ENCODE results near the gene NPY4R. TPM values are rescaled to one million over a fixed set of nuclear protein-coding genes. Genes with fewer than 3 reads are reported as not detected.
"Not testable (repeated sequence)": the region's sequence is repeated elsewhere in the genome, so short reads cannot be mapped to it uniquely, and the experiment has no call there.

Gene NPY4R
- total and polyA plus RNA-seq, 4 donors = 0.07 to 11.6 (median 1.3) TPM

DNA sequence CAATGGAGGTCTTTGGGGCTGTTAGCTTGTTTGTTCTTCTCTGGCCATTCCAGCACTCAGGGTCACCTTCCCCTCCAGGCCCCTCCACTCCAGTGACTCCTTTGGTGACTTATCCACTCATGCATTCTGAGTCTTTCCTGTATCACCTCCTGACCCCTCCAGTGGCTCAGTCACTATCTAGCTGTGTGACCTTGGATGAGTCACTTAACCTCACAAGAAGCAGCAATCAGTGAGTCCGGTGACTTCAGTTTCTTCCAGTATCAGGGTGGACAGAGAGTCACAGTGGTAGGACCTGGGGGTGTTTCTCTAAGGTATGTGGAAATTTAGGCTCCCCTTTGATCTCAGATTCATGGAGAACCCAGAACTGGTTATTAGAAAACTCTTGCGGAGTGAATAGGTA is 9.8 kb downstream of the NPY4R start:
- DNase-seq; H3K27me3 ChIP-seq (ENCODE audit: control insufficient read depth in 3 of 3, insufficient read depth in 3 of 3, low read length in 2 of 3); H3K4me1 ChIP-seq (ENCODE audit: control insufficient read depth in 5 of 5, insufficient read depth in 5 of 5, low read length in 5 of 5); H3K4me3 ChIP-seq; H3K9ac ChIP-seq (ENCODE audit: insufficient read depth in 1 of 2, low read length in 2 of 2); H3K9me3 ChIP-seq (ENCODE audit: control insufficient read depth in 4 of 4, insufficient read depth in 3 of 4, low read length in 3 of 4); H3K36me3 ChIP-seq (ENCODE audit: control insufficient read depth in 4 of 4, insufficient read depth in 4 of 4, low read length in 4 of 4); ATAC-seq (ENCODE audit: insufficient read depth, low FRiP score); H3K27ac ChIP-seq (ENCODE audit: low read depth in 1 of 2, low read length in 1 of 2): not testable (repeated sequence)
- no CpG with 5 or more reads among the region's 2 CpGs for WGBS, 2 donors

DNA sequence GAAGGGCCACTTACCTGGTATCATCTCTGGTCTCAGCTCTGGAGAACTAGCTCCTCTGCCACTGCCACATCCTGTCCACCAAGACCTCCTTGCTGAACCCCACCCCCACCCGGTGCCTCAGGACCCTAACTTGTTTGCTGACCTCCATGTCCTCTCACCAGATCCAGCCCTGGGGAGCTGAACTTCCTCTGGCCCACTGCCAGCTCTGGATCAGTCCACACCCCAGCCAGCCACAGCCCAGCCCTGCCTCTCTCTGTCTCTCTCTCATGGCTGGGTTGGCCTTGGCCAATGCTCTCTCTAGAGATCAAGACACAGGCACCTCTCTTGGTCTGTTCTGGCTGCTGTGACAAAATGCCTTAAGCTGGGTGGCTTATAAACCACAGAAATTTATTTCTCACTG is 14.4 kb downstream of the NPY4R start:
- not testable (repeated sequence) for H3K27me3 ChIP-seq (ENCODE audit: control insufficient read depth in 3 of 3, insufficient read depth in 3 of 3, low read length in 2 of 3); H3K9me3 ChIP-seq (ENCODE audit: control insufficient read depth in 4 of 4, insufficient read depth in 3 of 4, low read length in 3 of 4); H3K36me3 ChIP-seq (ENCODE audit: control insufficient read depth in 4 of 4, insufficient read depth in 4 of 4, low read length in 4 of 4); ATAC-seq (ENCODE audit: insufficient read depth, low FRiP score); H3K9ac ChIP-seq (ENCODE audit: insufficient read depth in 1 of 2, low read length in 2 of 2); H3K27ac ChIP-seq (ENCODE audit: low read depth in 1 of 2, low read length in 1 of 2); H3K4me3 ChIP-seq; H3K4me1 ChIP-seq (ENCODE audit: control insufficient read depth in 5 of 5, insufficient read depth in 5 of 5, low read length in 5 of 5); DNase-seq
- 69 to 83% methylated on average over 1 of the region's 1 CpG for WGBS, 2 donors

DNA sequence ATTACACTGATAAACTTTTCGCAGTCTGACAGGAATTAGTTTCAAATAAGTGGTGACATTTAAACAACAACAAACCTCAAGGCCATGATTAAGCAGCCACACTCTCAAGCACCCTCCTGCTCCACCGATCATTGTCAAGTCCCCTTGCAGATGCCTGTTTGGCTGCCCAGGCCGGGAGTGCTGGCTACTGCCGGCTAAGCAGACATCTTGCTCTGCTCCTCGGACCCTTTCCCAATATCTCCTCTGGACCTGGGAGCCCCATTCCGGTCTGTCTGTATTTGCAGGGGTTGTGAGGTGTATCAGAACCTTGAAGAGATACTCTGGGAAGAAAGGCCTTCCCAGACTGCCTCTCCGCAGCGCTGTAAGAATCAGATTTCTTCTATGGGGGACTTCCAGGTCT is 14.9 kb downstream of the NPY4R start:
- peak; percentile 54 for ATAC-seq (ENCODE audit: insufficient read depth, low FRiP score)
- H3K9ac ChIP-seq (ENCODE audit: insufficient read depth in 1 of 2, low read length in 2 of 2); H3K4me1 ChIP-seq (ENCODE audit: control insufficient read depth in 5 of 5, insufficient read depth in 5 of 5, low read length in 5 of 5); H3K27ac ChIP-seq (ENCODE audit: low read depth in 1 of 2, low read length in 1 of 2); H3K4me3 ChIP-seq; H3K36me3 ChIP-seq (ENCODE audit: control insufficient read depth in 4 of 4, insufficient read depth in 4 of 4, low read length in 4 of 4); DNase-seq; H3K27me3 ChIP-seq (ENCODE audit: control insufficient read depth in 3 of 3, insufficient read depth in 3 of 3, low read length in 2 of 3); H3K9me3 ChIP-seq (ENCODE audit: control insufficient read depth in 4 of 4, insufficient read depth in 3 of 4, low read length in 3 of 4): not testable (repeated sequence)
- WGBS, 2 donors = 86 to 90% methylated on average over 6 to 7 of the region's 8 CpGs

DNA sequence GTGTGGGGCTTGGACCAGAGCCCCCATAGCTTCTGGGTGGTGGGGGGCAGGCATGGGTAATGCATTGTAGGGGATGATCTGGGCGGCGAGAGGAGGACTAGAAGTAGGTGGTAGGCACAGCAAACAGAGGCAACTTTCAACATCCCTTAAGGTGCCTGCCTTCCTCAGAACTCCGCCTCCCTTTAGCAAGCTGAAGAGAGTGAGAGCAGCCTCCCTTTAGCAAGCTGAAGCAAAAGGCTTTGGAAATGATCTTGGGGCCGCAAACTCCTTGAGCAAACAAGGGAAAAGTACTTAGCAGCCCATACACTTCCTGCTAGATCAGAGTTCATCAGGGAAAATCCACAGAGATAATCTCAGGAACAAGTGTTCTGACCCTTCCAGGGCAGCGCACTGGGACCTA is 18.3 kb downstream of the NPY4R start:
- not testable (repeated sequence) for ATAC-seq (ENCODE audit: insufficient read depth, low FRiP score); H3K9ac ChIP-seq (ENCODE audit: insufficient read depth in 1 of 2, low read length in 2 of 2); H3K9me3 ChIP-seq (ENCODE audit: control insufficient read depth in 4 of 4, insufficient read depth in 3 of 4, low read length in 3 of 4); H3K27me3 ChIP-seq (ENCODE audit: control insufficient read depth in 3 of 3, insufficient read depth in 3 of 3, low read length in 2 of 3); H3K4me1 ChIP-seq (ENCODE audit: control insufficient read depth in 5 of 5, insufficient read depth in 5 of 5, low read length in 5 of 5); H3K27ac ChIP-seq (ENCODE audit: low read depth in 1 of 2, low read length in 1 of 2); H3K4me3 ChIP-seq; H3K36me3 ChIP-seq (ENCODE audit: control insufficient read depth in 4 of 4, insufficient read depth in 4 of 4, low read length in 4 of 4)
- peak in 1 of 3 donors; percentile 2 for DNase-seq
- 78 to 93% methylated on average over 3 of the region's 5 CpGs for WGBS, 2 donors

DNA sequence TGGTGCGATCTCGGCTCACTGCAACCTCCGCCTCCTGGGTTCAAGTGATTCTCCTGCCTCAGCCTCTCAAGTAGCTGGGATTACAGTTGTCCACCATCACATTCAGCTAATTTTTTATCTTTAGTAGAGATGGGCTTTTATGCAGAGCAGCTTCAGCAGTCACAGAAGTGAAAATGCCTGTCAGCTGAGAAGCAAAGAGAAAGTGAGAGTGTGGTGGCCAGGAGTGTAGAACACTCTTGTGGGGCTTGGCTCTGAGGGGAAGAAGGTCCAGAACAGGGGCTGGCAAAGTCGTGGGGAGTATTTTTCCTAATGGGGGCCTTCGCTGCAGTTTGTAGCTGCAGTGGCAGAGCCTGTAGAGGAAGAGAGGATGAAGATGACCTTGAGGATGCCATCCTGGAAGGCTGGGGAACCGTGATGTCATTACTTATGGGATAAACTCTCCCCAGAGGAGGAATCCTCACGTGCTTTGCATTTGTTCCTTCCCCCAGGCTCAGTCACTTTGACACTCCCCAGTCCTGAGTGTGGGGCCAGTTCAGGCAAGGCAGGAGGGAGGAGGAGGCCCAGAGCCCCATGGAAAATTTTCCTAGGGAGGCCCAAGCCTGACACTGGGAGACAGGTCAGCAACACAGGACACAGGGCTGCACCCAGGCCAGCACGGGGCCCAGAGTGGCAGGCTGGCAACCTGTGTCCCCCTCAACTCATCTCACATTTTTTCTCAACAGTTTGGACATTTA is 20.2 kb downstream of the NPY4R start:
- H3K9ac ChIP-seq (ENCODE audit: insufficient read depth in 1 of 2, low read length in 2 of 2) = not testable (repeated sequence)

DNA sequence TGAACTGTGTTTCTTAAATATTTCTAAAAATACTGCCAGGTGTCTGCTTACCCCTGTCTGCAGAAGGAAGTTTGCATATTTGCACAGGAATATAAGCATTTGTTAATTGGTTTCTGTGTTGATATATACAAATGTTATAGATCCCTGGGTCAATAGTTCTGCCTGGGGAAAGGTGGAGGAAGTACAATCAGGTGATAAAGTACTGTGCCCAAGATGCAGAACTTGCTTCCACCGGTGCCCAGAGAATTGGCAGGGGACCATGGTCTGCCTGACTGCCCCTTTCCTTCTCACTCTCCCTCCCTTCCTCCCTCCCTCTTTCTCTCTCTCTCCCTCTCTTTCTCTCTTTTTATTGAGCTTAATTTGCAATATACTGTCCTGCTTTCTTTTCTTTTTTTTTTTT is 22.3 kb downstream of the NPY4R start:
- H3K4me3 ChIP-seq; H3K9me3 ChIP-seq (ENCODE audit: control insufficient read depth in 4 of 4, insufficient read depth in 3 of 4, low read length in 3 of 4); H3K27ac ChIP-seq (ENCODE audit: low read depth in 1 of 2, low read length in 1 of 2); ATAC-seq (ENCODE audit: insufficient read depth, low FRiP score); DNase-seq; H3K36me3 ChIP-seq (ENCODE audit: control insufficient read depth in 4 of 4, insufficient read depth in 4 of 4, low read length in 4 of 4); H3K9ac ChIP-seq (ENCODE audit: insufficient read depth in 1 of 2, low read length in 2 of 2); H3K4me1 ChIP-seq (ENCODE audit: control insufficient read depth in 5 of 5, insufficient read depth in 5 of 5, low read length in 5 of 5); H3K27me3 ChIP-seq (ENCODE audit: control insufficient read depth in 3 of 3, insufficient read depth in 3 of 3, low read length in 2 of 3): not testable (repeated sequence)
- WGBS, 2 donors = 0 to 29% methylated on average over 1 of the region's 1 CpG

More for the DNA sequence above, 20.2 kb downstream of the NPY4R start:
- 88 to 100% methylated on average over 2 to 4 of the region's 8 CpGs for WGBS, 2 donors
- H3K27me3 ChIP-seq (ENCODE audit: control insufficient read depth in 3 of 3, insufficient read depth in 3 of 3, low read length in 2 of 3); DNase-seq; H3K27ac ChIP-seq (ENCODE audit: low read depth in 1 of 2, low read length in 1 of 2); H3K4me3 ChIP-seq; H3K9me3 ChIP-seq (ENCODE audit: control insufficient read depth in 4 of 4, insufficient read depth in 3 of 4, low read length in 3 of 4); ATAC-seq (ENCODE audit: insufficient read depth, low FRiP score); H3K36me3 ChIP-seq (ENCODE audit: control insufficient read depth in 4 of 4, insufficient read depth in 4 of 4, low read length in 4 of 4); H3K4me1 ChIP-seq (ENCODE audit: control insufficient read depth in 5 of 5, insufficient read depth in 5 of 5, low read length in 5 of 5): not testable (repeated sequence)

DNA sequence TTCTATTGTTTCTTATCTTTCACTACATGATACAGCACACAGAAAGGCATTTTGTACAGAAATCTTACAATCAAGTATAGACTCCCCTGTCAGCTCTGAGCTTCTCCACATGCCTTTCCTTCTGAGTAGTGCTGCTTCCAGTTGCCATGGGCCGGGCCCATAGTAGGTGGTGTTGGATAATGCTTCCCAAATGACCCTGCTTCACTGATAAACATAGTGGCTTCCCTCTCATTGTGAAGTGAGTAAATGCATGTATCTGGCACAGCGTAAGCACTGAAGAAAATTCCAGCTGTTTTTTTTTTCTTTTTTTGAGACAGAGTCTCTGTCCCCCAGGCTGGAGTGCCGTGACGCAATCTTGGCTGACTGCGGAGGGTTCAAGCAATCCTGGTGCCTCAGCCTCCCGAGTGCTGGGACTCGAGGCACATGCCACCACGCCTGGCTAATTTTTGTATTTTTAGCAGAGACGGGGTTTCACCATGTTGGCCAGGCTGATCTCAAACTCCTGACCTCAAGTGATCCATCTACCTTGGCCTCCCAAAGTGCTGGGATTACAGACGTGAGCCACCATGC is 23.0 kb downstream of the NPY4R start:
- H3K4me3 ChIP-seq; H3K27ac ChIP-seq (ENCODE audit: low read depth in 1 of 2, low read length in 1 of 2); H3K36me3 ChIP-seq (ENCODE audit: control insufficient read depth in 4 of 4, insufficient read depth in 4 of 4, low read length in 4 of 4); ATAC-seq (ENCODE audit: insufficient read depth, low FRiP score); H3K4me1 ChIP-seq (ENCODE audit: control insufficient read depth in 5 of 5, insufficient read depth in 5 of 5, low read length in 5 of 5); H3K9me3 ChIP-seq (ENCODE audit: control insufficient read depth in 4 of 4, insufficient read depth in 3 of 4, low read length in 3 of 4); H3K9ac ChIP-seq (ENCODE audit: insufficient read depth in 1 of 2, low read length in 2 of 2); H3K27me3 ChIP-seq (ENCODE audit: control insufficient read depth in 3 of 3, insufficient read depth in 3 of 3, low read length in 2 of 3): not testable (repeated sequence)
- WGBS, 2 donors = 57 to 72% methylated on average over 10 of the region's 10 CpGs
- peak; percentile 24 to 59 (median 57) for DNase-seq

DNA sequence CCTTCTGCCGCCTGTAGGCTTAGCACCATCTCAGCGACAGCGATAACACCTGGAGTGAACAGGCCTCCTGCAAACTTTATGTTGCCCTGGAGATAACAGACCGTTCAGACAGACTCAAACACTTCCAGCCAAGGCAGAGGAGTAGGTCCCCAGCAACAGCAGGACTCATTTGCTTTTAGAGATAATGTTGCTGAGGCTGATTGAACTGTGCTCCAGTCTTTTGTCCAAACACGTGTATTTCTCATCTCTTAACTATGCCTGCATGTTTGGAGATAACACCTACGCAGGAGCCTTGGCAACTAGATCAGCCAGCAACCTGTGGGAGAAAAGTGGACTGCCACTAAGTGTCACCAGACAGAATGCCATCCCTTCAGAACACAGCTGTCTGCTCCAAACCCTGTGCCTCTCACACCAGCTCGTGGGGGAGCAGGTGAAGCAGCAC is 23.9 kb downstream of the NPY4R start:
- H3K27ac ChIP-seq (ENCODE audit: low read depth in 1 of 2, low read length in 1 of 2); H3K36me3 ChIP-seq (ENCODE audit: control insufficient read depth in 4 of 4, insufficient read depth in 4 of 4, low read length in 4 of 4); H3K4me3 ChIP-seq; H3K9me3 ChIP-seq (ENCODE audit: control insufficient read depth in 4 of 4, insufficient read depth in 3 of 4, low read length in 3 of 4); H3K27me3 ChIP-seq (ENCODE audit: control insufficient read depth in 3 of 3, insufficient read depth in 3 of 3, low read length in 2 of 3); H3K4me1 ChIP-seq (ENCODE audit: control insufficient read depth in 5 of 5, insufficient read depth in 5 of 5, low read length in 5 of 5); ATAC-seq (ENCODE audit: insufficient read depth, low FRiP score); H3K9ac ChIP-seq (ENCODE audit: insufficient read depth in 1 of 2, low read length in 2 of 2): not testable (repeated sequence)
- WGBS, 2 donors = 76 to 84% methylated on average over 5 of the region's 7 CpGs
- DNase-seq = peak in 2 of 3 donors; percentile 4 to 10

All from lung (tissue), 10 donors.